SK-N-SH (cell line): ENCODE data around the gene MAMDC2. TPM values are rescaled to one million over a fixed set of nuclear protein-coding genes. Genes with fewer than 3 reads are reported as not detected.

Experiments
- CTCF ChIA-PET: fragments of 300-600, 350-600 bp; formaldehyde crosslinking; extraction: SDS; loops from one replicate; lab custom pipeline; 2021; lab: Yijun Ruan, JAX
- POLR2A ChIA-PET: fragments of 350-600 bp; sonication (Branson Sonifier 250); formaldehyde crosslinking; extraction: SDS; loops from one replicate; lab custom pipeline; 2020; ENCODE audit warnings: antibody characterized with exemption, inconsistent platforms; lab: Yijun Ruan, JAX
- DNase-seq: peaks from one replicate; pipeline ENCODE4 v3.0.0; 2012
- H2AFZ ChIP-seq: fragments of 200-600 bp; sonication (generic); 2 replicates; pipeline ENCODE4 v1.8.1; 2016; ENCODE audit warnings: antibody characterized with exemption, mild to moderate bottlenecking, low read depth
- H3F3A ChIP-seq: fragments of 200-600 bp; sonication (generic); replicated peaks from 2 replicates; pipeline ENCODE3; 2016; ENCODE audit warnings: antibody characterized with exemption, mild to moderate bottlenecking; ENCODE audit not compliant: insufficient read depth
- H3K27ac ChIP-seq, 2 experiments: fragments of 200-500 bp in 1 of 2; fragments of 200-600 bp in 1 of 2; sonication (Bioruptor generic) in 1 of 2; sonication (generic), shearing (Covaris generic) in 1 of 2; 2 replicates each; pipeline versions ENCODE4 v1.5.1 to v1.6.1; 2014 to 2016; ENCODE audit warnings: low read depth in 2 of 2, inconsistent platforms in 1 of 2, low read length in 1 of 2, mild to moderate bottlenecking in 1 of 2, mixed read lengths in 1 of 2
- H3K27me3 ChIP-seq: fragments of 200-600 bp; sonication (generic), shearing (Covaris generic); 2 replicates; pipeline ENCODE4 v1.6.1; 2016; ENCODE audit warnings: mixed run types; ENCODE audit not compliant: insufficient read depth
- H3K36me3 ChIP-seq, 2 experiments: fragments of 200-500 bp in 1 of 2; fragments of 200-600 bp in 1 of 2; sonication (Bioruptor generic) in 1 of 2; sonication (generic) in 1 of 2; replicated peaks in 1 of 2; 2 replicates each; pipeline versions ENCODE3 to v1.5.1; 2014 to 2016; ENCODE audit warnings: low read length in 1 of 2, mild to moderate bottlenecking in 1 of 2; ENCODE audit not compliant: insufficient read depth in 2 of 2, control insufficient read depth in 1 of 2
- H3K4me1 ChIP-seq, 2 experiments: fragments of 200-500 bp in 1 of 2; fragments of 200-600 bp in 1 of 2; sonication (Bioruptor generic) in 1 of 2; sonication (generic), shearing (Covaris generic) in 1 of 2; 2 replicates each; pipeline versions ENCODE4 v1.5.1 to v1.6.1; 2014 to 2016; ENCODE audit warnings: low read depth in 1 of 2, low read length in 1 of 2, mixed run types in 1 of 2; ENCODE audit not compliant: insufficient read depth in 2 of 2, control insufficient read depth in 1 of 2
- H3K4me2 ChIP-seq: fragments of 200-600 bp; sonication (generic), shearing (Covaris generic); 2 replicates; pipeline ENCODE4 v1.6.1; 2017; ENCODE audit warnings: mixed run types
- H3K4me3 ChIP-seq, 2 experiments: fragments of 200-500 bp in 1 of 2; fragments of 200-600 bp in 1 of 2; sonication (Bioruptor generic) in 1 of 2; sonication (generic), shearing (Covaris generic) in 1 of 2; 2 replicates each; pipeline versions ENCODE4 v1.5.1 to v1.8.1; 2014 to 2016; ENCODE audit warnings: low read depth in 2 of 2, inconsistent platforms in 1 of 2, low read length in 1 of 2, mild to moderate bottlenecking in 1 of 2, mixed read lengths in 1 of 2, moderate library complexity in 1 of 2
- H3K79me2 ChIP-seq: fragments of 200-600 bp; sonication (generic); 2 replicates; pipeline ENCODE4 v1.8.1; 2017; ENCODE audit warnings: mild to moderate bottlenecking; ENCODE audit not compliant: insufficient read depth
- H3K9ac ChIP-seq: fragments of 200-600 bp; sonication (generic); 2 replicates; pipeline ENCODE4 v1.6.1; 2017; ENCODE audit warnings: mixed run types
- H3K9me2 ChIP-seq: fragments of 200-600 bp; sonication (generic); 2 replicates; pipeline ENCODE4 v1.6.1; 2017; ENCODE audit warnings: mixed run types
- H3K9me3 ChIP-seq: fragments of 200-600 bp; sonication (generic); 2 replicates; pipeline ENCODE4 v1.6.1; 2017; ENCODE audit warnings: mixed run types, mild to moderate bottlenecking, moderate library complexity
- H4K20me1 ChIP-seq: fragments of 200-600 bp; sonication (generic); 2 replicates; pipeline ENCODE4 v1.6.1; 2017; ENCODE audit warnings: mild to moderate bottlenecking, mixed run types; ENCODE audit not compliant: insufficient read depth
- CTCF ChIP-seq: fragments of 200-600 bp; sonication (generic); IDR thresholded peaks from 2 replicates; pipeline ENCODE4 v1.6.1; 2017; ENCODE audit warnings: antibody characterized with exemption, mild to moderate bottlenecking, moderate library complexity
- ELF1 ChIP-seq: IDR thresholded peaks from 2 replicates; pipeline ENCODE4 v1.4.0; 2012
- EP300 ChIP-seq, 2 experiments: IDR thresholded peaks; 2 replicates each; pipeline versions ENCODE4 v1.4.0 to v1.6.1; 2012; ENCODE audit warnings: borderline replicate concordance in 1 of 2, low read depth in 1 of 2, low read length in 1 of 2
- EZH2phosphoT487 ChIP-seq: fragments of 200-600 bp; sonication (generic); IDR thresholded peaks from 2 replicates; pipeline ENCODE4 v1.6.1; 2017; ENCODE audit warnings: low read depth, mixed run types, mild to moderate bottlenecking, antibody characterized with exemption, moderate library complexity, borderline replicate concordance
- FOXJ3 ChIP-seq: sonication (generic); formaldehyde crosslinking; IDR thresholded peaks from 2 replicates; pipeline ENCODE4 v1.5.1; 2020; ENCODE audit warnings: mild to moderate bottlenecking, missing genetic modification reagents
- GABPA ChIP-seq: IDR thresholded peaks from 2 replicates; pipeline ENCODE4 v1.4.0; 2012; ENCODE audit warnings: low read depth, mild to moderate bottlenecking
- GATA2 ChIP-seq: sonication (generic); formaldehyde crosslinking; IDR thresholded peaks from 2 replicates; pipeline ENCODE4 v1.5.0; 2020; ENCODE audit warnings: mild to moderate bottlenecking, missing genetic modification reagents
- IRF3 ChIP-seq: fragments of 150-350 bp; IDR thresholded peaks from 2 replicates; pipeline ENCODE4 v1.6.1; 2016; ENCODE audit warnings: mild to moderate bottlenecking, low read depth, low read length
- MEF2A ChIP-seq: IDR thresholded peaks from 2 replicates; pipeline ENCODE4 v1.4.0; 2012; ENCODE audit warnings: low read depth, borderline replicate concordance
- MXI1 ChIP-seq: IDR thresholded peaks from 2 replicates; pipeline ENCODE4 v1.6.1; 2012; ENCODE audit warnings: mild to moderate bottlenecking, low read depth, low read length, improper control_type of control experiment
- POLR2AphosphoS5 ChIP-seq: IDR thresholded peaks from 2 replicates; pipeline ENCODE4 v1.6.1; 2012; ENCODE audit warnings: low read depth, low read length
- RAD21 ChIP-seq: IDR thresholded peaks from 2 replicates; pipeline ENCODE4 v1.6.1; 2012; ENCODE audit warnings: mild to moderate bottlenecking, low read length
- RFX5 ChIP-seq: IDR thresholded peaks from 2 replicates; pipeline ENCODE4 v1.6.1; 2012; ENCODE audit warnings: mild to moderate bottlenecking, improper control_type of control experiment, low read length
- TAF1 ChIP-seq: IDR thresholded peaks from 2 replicates; pipeline ENCODE4 v1.6.1; 2012; ENCODE audit warnings: low read depth, mild to moderate bottlenecking, low read length, moderate library complexity, borderline replicate concordance
- TCF12 ChIP-seq: IDR thresholded peaks from 2 replicates; pipeline ENCODE4 v1.4.0; 2012
- USF1 ChIP-seq: IDR thresholded peaks from 2 replicates; pipeline ENCODE4 v1.4.0; 2012; ENCODE audit warnings: low read depth, borderline replicate concordance
- YY1 ChIP-seq: IDR thresholded peaks from 2 replicates; pipeline ENCODE4 v1.4.0; 2012; ENCODE audit warnings: low read depth, mild to moderate bottlenecking
- WGBS: methylation state at CpG from one replicate; pipeline ENCODE4 v1.1.6; 2017; ENCODE audit warnings: low lambda C conversion rate; 5-methylcytosine and 5-hydroxymethylcytosine counted together
- polyA plus RNA-seq, 3 experiments: library from polyadenylated mRNA; depleted of rRNA; stranded (reverse); fragments of >200 nt; gene quantifications; 2 replicates each; pipeline ENCODE4 v1.2.3, GENCODE V29; 2012
- TF ChIP-seq, protein P1 (sequence below): IDR thresholded peaks from 2 replicates; pipeline ENCODE4; 2012
- TF ChIP-seq, protein P2 (sequence below): fragments of 150-350 bp; IDR thresholded peaks from 2 replicates; pipeline ENCODE4 v1.6.1; 2017; ENCODE audit warnings: antibody characterized with exemption, low read length, low read depth, borderline replicate concordance
- TF ChIP-seq, protein P3 (sequence below): IDR thresholded peaks from 2 replicates; pipeline ENCODE4 v1.4.0; 2012; ENCODE audit warnings: low read depth

Gene MAMDC2
- polyA plus RNA-seq, 1 of the 3 experiments (the other 2 are of a cell fraction), result not detected

- Histone ChIP-seq H3K9me3 (no peaks in the 10 kb centered on the region), H3K9me2 (no peaks in the 10 kb centered on the region), H3K4me3 (no peak overlapping the region), H3K36me3 (no peaks in the 10 kb centered on the region), H3K27ac (peak overlapping the region in 1 of 2 experiments; percentile 68; a peak in 2 of 4 replicates), H3K4me1 (peaks cover 16 to 32% of the 10 kb centered on the region in 2 experiments), H3F3A (peaks cover 36% of the 10 kb centered on the region), H3K79me2 (no peaks in the 10 kb centered on the region), H4K20me1 (no peaks in the 10 kb centered on the region), H2AFZ (no peak overlapping the region), H3K27me3 (no peaks in the 10 kb centered on the region), H3K4me2 (no peak overlapping the region), H3K9ac (no peak overlapping the region; the same call in 1 of the 2 replicates)
- no peak for DNase-seq
- TF ChIP-seq MEF2A (no peak), CTCF (no peak), GABPA (no peak), TCF12 (no peak), YY1 (no peak), GATA2 (CRISPR knock-in tag) (no peak), ELF1 (no peak), RFX5 (no peak)
- TF ChIP-seq, protein P1, sequence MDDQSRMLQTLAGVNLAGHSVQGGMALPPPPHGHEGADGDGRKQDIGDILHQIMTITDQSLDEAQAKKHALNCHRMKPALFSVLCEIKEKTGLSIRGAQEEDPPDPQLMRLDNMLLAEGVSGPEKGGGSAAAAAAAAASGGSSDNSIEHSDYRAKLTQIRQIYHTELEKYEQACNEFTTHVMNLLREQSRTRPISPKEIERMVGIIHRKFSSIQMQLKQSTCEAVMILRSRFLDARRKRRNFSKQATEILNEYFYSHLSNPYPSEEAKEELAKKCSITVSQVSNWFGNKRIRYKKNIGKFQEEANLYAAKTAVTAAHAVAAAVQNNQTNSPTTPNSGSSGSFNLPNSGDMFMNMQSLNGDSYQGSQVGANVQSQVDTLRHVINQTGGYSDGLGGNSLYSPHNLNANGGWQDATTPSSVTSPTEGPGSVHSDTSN, result no peak
- ChIA-PET CTCF (no interaction called here), POLR2A (no interaction called here)
- 75% methylated on average over 3 of the region's 3 CpGs for WGBS
Observed at GRCh38 chr9:70137577-70137976, 93.9 kb downstream of the MAMDC2 start.

DNA sequence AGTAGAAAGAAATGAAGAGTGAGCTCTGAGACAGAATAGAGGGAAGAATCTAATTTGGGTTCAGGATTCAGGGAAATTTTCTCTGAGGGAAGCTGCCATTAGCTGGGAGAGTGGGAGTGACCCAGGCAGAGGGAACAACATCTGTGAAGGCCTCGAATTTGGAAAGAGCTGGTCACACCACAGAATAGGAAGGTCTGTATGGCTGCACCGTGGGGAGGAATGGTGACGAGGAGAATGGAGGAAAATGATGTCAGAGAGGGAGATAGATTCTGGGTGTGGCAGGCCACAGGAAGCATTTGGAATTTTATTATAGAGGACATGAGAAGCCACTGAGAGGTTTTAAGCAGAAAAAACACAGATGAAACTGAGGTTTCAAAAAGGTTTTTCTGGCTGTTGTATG lies 98.5 kb downstream of the MAMDC2 start:
- no peaks in the 10 kb centered on the region for H3K36me3 ChIP-seq
- no peak overlapping the region for H3K4me3 ChIP-seq
- H3K9me3 ChIP-seq, result no peaks in the 10 kb centered on the region
- peaks cover 2% of the 10 kb centered on the region for H3F3A ChIP-seq
- POLR2A ChIA-PET, result no interaction called here
- TF ChIP-seq USF1, result no peak
- TF ChIP-seq, protein P2, sequence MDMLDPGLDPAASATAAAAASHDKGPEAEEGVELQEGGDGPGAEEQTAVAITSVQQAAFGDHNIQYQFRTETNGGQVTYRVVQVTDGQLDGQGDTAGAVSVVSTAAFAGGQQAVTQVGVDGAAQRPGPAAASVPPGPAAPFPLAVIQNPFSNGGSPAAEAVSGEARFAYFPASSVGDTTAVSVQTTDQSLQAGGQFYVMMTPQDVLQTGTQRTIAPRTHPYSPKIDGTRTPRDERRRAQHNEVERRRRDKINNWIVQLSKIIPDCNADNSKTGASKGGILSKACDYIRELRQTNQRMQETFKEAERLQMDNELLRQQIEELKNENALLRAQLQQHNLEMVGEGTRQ, result no peak
- TF ChIP-seq EP300 (IDR thresholded peaks at IDR 0.05; ENCODE audit: borderline replicate concordance in 1 of 2, low read depth in 1 of 2, low read length in 1 of 2), result no peak
- TF ChIP-seq MEF2A, result no peak
- no peak for TF ChIP-seq YY1
- TF ChIP-seq IRF3, result no peak
- TF ChIP-seq, protein P3, sequence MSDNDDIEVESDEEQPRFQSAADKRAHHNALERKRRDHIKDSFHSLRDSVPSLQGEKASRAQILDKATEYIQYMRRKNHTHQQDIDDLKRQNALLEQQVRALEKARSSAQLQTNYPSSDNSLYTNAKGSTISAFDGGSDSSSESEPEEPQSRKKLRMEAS, result no peak
- TF ChIP-seq TAF1, result no peak
- no peak for TF ChIP-seq FOXJ3 (CRISPR knock-in tag)
- no peak for TF ChIP-seq RAD21
- TF ChIP-seq CTCF, result no peak
- TF ChIP-seq MXI1, result no peak
- no peak for TF ChIP-seq POLR2AphosphoS5
- TF ChIP-seq EZH2phosphoT487, result no peak
- TF ChIP-seq, all 33 proteins: peak for 0
- CTCF ChIA-PET, result no interaction called here
- Histone ChIP-seq H3K79me2 (no peaks in the 10 kb centered on the region), H3K9ac (no peak overlapping the region), H4K20me1 (no peaks in the 10 kb centered on the region), H3K9me2 (no peaks in the 10 kb centered on the region), H3K27me3 (no peaks in the 10 kb centered on the region), H2AFZ (no peak overlapping the region), H3K27ac (no peak overlapping the region), H3K4me1 (peaks cover 0 to 6% of the 10 kb centered on the region in 2 experiments; a peak in 1 of 4 replicates), H3K4me2 (no peak overlapping the region)
- WGBS, result 49% methylated on average over 3 of the region's 3 CpGs
- no peak for DNase-seq
